OCI-LY7 (cell line): ENCODE data around the gene STK32C. TPM values are rescaled to one million over a fixed set of nuclear protein-coding genes. Genes with fewer than 3 reads are reported as not detected.

Source experiments
- BruUV-seq: library from RNA; stranded (reverse); fragments of 400-500 nt; replicated peaks from 2 replicates; lab custom pipeline; 2021; lab: Mats Ljungman, UMichigan
- CTCF ChIA-PET: fragments of 300-600 bp; sonication (Branson Sonifier 250); formaldehyde crosslinking; loops from one replicate; lab custom pipeline; 2022; ENCODE audit warnings: antibody characterized with exemption; ENCODE audit not compliant: unreplicated experiment; lab: Charles Lee
- POLR2A ChIA-PET: fragments of 300-600 bp; sonication (Branson Sonifier 250); formaldehyde crosslinking; loops from one replicate; lab custom pipeline; 2022; ENCODE audit warnings: antibody characterized with exemption; lab: Charles Lee
- DNase-seq: peaks from one replicate; pipeline ENCODE4 v3.0.0-alpha.2; 2015; ENCODE audit warnings: low spot score
- H2AFZ ChIP-seq: fragments of 200-600 bp; sonication (generic), shearing (Covaris generic); 2 replicates; pipeline ENCODE4 v1.6.1; 2014; ENCODE audit warnings: mild to moderate bottlenecking, antibody characterized with exemption, low read length, moderate library complexity
- H3K27ac ChIP-seq: fragments of 200-600 bp; sonication (generic); 2 replicates; pipeline ENCODE4 v1.5.1; 2014; ENCODE audit warnings: mixed run types, low read depth, mild to moderate bottlenecking, moderate library complexity, low read length, inconsistent platforms; ENCODE audit not compliant: poor library complexity, severe bottlenecking
- H3K36me3 ChIP-seq: fragments of 200-600 bp; sonication (generic); 2 replicates; pipeline ENCODE4 v1.6.1; 2014; ENCODE audit warnings: mild to moderate bottlenecking, antibody characterized with exemption, low read length, moderate library complexity, mixed read lengths; ENCODE audit not compliant: insufficient read depth
- H3K4me1 ChIP-seq: fragments of 200-600 bp; sonication (generic); 2 replicates; pipeline ENCODE4 v1.5.1; 2014; ENCODE audit warnings: mild to moderate bottlenecking, low read length; ENCODE audit not compliant: insufficient read depth, poor library complexity, severe bottlenecking
- H3K4me2 ChIP-seq: fragments of 200-600 bp; sonication (generic); 2 replicates; pipeline ENCODE4 v1.6.1; 2014; ENCODE audit warnings: mild to moderate bottlenecking, low read length
- H3K4me3 ChIP-seq: fragments of 200-600 bp; sonication (generic); 2 replicates; pipeline ENCODE4 v1.5.1; 2014; ENCODE audit warnings: mild to moderate bottlenecking, low read depth, low read length; ENCODE audit not compliant: poor library complexity, severe bottlenecking
- H3K79me2 ChIP-seq: fragments of 200-600 bp; sonication (generic); 2 replicates; pipeline ENCODE4 v1.6.1; 2016; ENCODE audit warnings: low read depth, mild to moderate bottlenecking, low read length, moderate library complexity, mixed read lengths; ENCODE audit not compliant: insufficient read depth
- H3K9me2 ChIP-seq: fragments of 200-600 bp; sonication (generic); 2 replicates; pipeline ENCODE4 v1.6.1; 2016; ENCODE audit warnings: mild to moderate bottlenecking, low read length, mixed read lengths; ENCODE audit not compliant: insufficient read depth
- H3K9me3 ChIP-seq: fragments of 200-600 bp; sonication (generic); 2 replicates; pipeline ENCODE4 v1.6.1; 2014; ENCODE audit warnings: mild to moderate bottlenecking, mixed run types, low read length, mixed read lengths
- H4K20me1 ChIP-seq: fragments of 200-600 bp; sonication (generic); 2 replicates; pipeline ENCODE4 v1.6.1; 2014; ENCODE audit warnings: mild to moderate bottlenecking, antibody characterized with exemption, low read length, moderate library complexity, mixed read lengths; ENCODE audit not compliant: insufficient read depth
- CTCF ChIP-seq: fragments of 200-600 bp; sonication (generic); conservative IDR thresholded peaks from 2 replicates; pipeline ENCODE4 v1.5.1; 2014; ENCODE audit warnings: mild to moderate bottlenecking, antibody characterized with exemption, low read length, moderate library complexity, mixed read lengths
- EZH2phosphoT487 ChIP-seq: fragments of 200-600 bp; sonication (generic); IDR thresholded peaks from 2 replicates; pipeline ENCODE4 v1.6.1; 2018; ENCODE audit warnings: low read depth, borderline replicate concordance, mild to moderate bottlenecking, mixed run types, antibody characterized with exemption, low read length, moderate library complexity, mixed read lengths
- intact Hi-C: fragments of 100-400 bp; cut with micrococcal nuclease; formaldehyde crosslinking; loops from one replicate; pipeline ENCODE4 v1.10.0; 2022; ENCODE audit not compliant: unreplicated experiment
- total RNA-seq, 2 experiments: library from RNA; depleted of rRNA in 1 of 2; stranded (reverse); fragments of >200 nt in 1 of 2; shearing (Covaris generic) in 1 of 2; gene quantifications; 2 replicates each; pipeline ENCODE4 v1.2.3, GENCODE V29; 2014 to 2022

Gene STK32C
- total RNA-seq, 2 experiments from 2014 or later, result 13.1 to 30.4 TPM

GRCh38 chr10:132236881-132237280 is 70.9 kb downstream of the STK32C start:
- H3K4me1 ChIP-seq, result no peaks in the 10 kb centered on the region
- H3K4me2 ChIP-seq, result no peak overlapping the region

GRCh38 chr10:132236161-132236560 is 71.6 kb downstream of the STK32C start:
- Histone ChIP-seq H2AFZ (no peak overlapping the region), H4K20me1 (no peaks in the 10 kb centered on the region), H3K27ac (no peak overlapping the region), H3K4me1 (no peaks in the 10 kb centered on the region), H3K9me3 (no peaks in the 10 kb centered on the region), H3K9me2 (no peaks in the 10 kb centered on the region), H3K79me2 (no peaks in the 10 kb centered on the region), H3K4me3 (no peak overlapping the region), H3K36me3 (no peaks in the 10 kb centered on the region), H3K4me2 (no peak overlapping the region)
- ChIA-PET POLR2A (no interaction called here), CTCF (no interaction called here)
- TF ChIP-seq EZH2phosphoT487, result no peak
- TF ChIP-seq CTCF, result no peak
- no TSS peak for BruUV-seq
- intact Hi-C loops, result no loop called here
- DNase-seq, result no peak

More at GRCh38 chr10:132236881-132237280, 70.9 kb downstream of the STK32C start:
- H3K36me3 ChIP-seq, result no peaks in the 10 kb centered on the region
- no TSS peak for BruUV-seq
- no peak for DNase-seq
- TF ChIP-seq EZH2phosphoT487, result no peak
- no peak for TF ChIP-seq CTCF
- POLR2A ChIA-PET, result no interaction called here
- H3K27ac ChIP-seq, result no peak overlapping the region
- intact Hi-C loops, result no loop called here
- no peaks in the 10 kb centered on the region for H3K79me2 ChIP-seq
- H3K9me3 ChIP-seq, result no peaks in the 10 kb centered on the region
- H2AFZ ChIP-seq, result no peak overlapping the region
- no peak overlapping the region for H3K4me3 ChIP-seq
- no peaks in the 10 kb centered on the region for H3K9me2 ChIP-seq
- H4K20me1 ChIP-seq, result no peaks in the 10 kb centered on the region
- CTCF ChIA-PET, result no interaction called here

DNA sequence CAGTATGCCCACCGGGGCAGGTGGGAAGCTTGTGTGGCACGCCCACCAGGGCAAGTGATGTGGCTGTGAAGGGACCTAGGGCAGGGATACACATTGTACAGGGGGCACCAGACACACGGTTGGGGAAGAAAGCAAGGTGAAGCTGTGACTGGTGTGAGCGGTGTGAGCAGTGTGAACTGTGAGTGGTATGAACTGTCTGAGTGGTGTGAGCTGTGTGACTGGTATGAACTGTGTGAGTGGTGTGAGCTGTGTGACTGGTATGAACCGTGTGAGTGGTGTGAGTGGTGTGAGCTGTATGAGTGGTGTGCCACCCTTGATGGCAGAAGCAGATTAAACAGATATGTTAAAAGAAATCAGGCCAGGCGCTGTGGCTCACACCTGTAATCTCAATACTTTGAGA is 72.9 kb downstream of the STK32C start:
- Histone ChIP-seq H3K4me1 (no peaks in the 10 kb centered on the region), H3K27ac (no peak overlapping the region), H3K9me3 (no peaks in the 10 kb centered on the region), H3K36me3 (no peaks in the 10 kb centered on the region), H3K79me2 (no peaks in the 10 kb centered on the region), H4K20me1 (no peaks in the 10 kb centered on the region), H3K4me3 (no peak overlapping the region), H2AFZ (no peak overlapping the region), H3K4me2 (no peak overlapping the region), H3K9me2 (no peaks in the 10 kb centered on the region)
- POLR2A ChIA-PET, result no interaction called here
- BruUV-seq, result no TSS peak
- TF ChIP-seq CTCF (no peak), EZH2phosphoT487 (no peak)
- intact Hi-C loops, result no loop called here
- CTCF ChIA-PET, result interaction anchor here (0.6 kb wide), 1 partner anchor 24 kb away, joined by 5 read pairs; no protein-coding TSS in a partner anchor
- no peak for DNase-seq
